HepG2 (cell line): ENCODE data around the gene INHA. TPM values are rescaled to one million over a fixed set of nuclear protein-coding genes. Genes with fewer than 3 reads are reported as not detected.

Source experiments
- ASH2L ChIP-seq: fragments of 300-600, 200-600 bp; sonication (generic); IDR thresholded peaks from 2 replicates; pipeline ENCODE4 v1.7.0; 2017; ENCODE audit warnings: low read depth, mild to moderate bottlenecking, moderate library complexity, mixed read lengths, low read length; ENCODE audit not compliant: insufficient read length
- CREB1 ChIP-seq, 2 experiments: fragments of 450-650 bp in 1 of 2; IDR thresholded peaks; 2 replicates each; pipeline ENCODE4 v1.6.1; 2016 to 2017; ENCODE audit warnings: control low read depth in 1 of 2, mild to moderate bottlenecking in 1 of 2, missing compliant biosample characterization in 1 of 2, missing genetic modification characterization in 1 of 2
- JUN ChIP-seq: sonication (generic); formaldehyde crosslinking; IDR thresholded peaks from 2 replicates; pipeline ENCODE4 v1.4.0; 2020; ENCODE audit warnings: mild to moderate bottlenecking, missing genetic modification reagents
- LCORL ChIP-seq, 2 experiments: fragments of 450-650 bp in 1 of 2; sonication (generic) in 1 of 2; formaldehyde crosslinking in 1 of 2; IDR thresholded peaks; 2 replicates each; pipeline versions ENCODE4 v1.5.0 to v1.6.1; 2017 to 2020; ENCODE audit warnings: antibody characterized with exemption in 1 of 2, missing genetic modification reagents in 1 of 2
- MTA1 ChIP-seq: sonication (generic); formaldehyde crosslinking; IDR thresholded peaks from 2 replicates; pipeline ENCODE4 v1.4.0; 2020; ENCODE audit warnings: missing genetic modification reagents, mild to moderate bottlenecking, borderline replicate concordance
- NFE2L2 ChIP-seq: fragments of 150-350 bp; IDR thresholded peaks from 2 replicates; pipeline ENCODE4 v1.6.1; 2014; ENCODE audit warnings: low read length
- ONECUT2 ChIP-seq: sonication (generic); formaldehyde crosslinking; IDR thresholded peaks from 2 replicates; pipeline ENCODE4 v1.4.0; 2020; ENCODE audit warnings: missing genetic modification reagents
- RFX3 ChIP-seq: IDR thresholded peaks from 2 replicates; pipeline ENCODE4 v1.6.1; 2016; ENCODE audit warnings: missing biosample characterization, missing genetic modification reagents
- RFXANK ChIP-seq: IDR thresholded peaks from 2 replicates; pipeline ENCODE4 v1.6.1; 2016
- RXRA ChIP-seq: sonication (generic); formaldehyde crosslinking; IDR thresholded peaks from 2 replicates; pipeline ENCODE4 v1.5.1; 2020; ENCODE audit warnings: missing genetic modification reagents
- SALL2 ChIP-seq: sonication (generic); formaldehyde crosslinking; IDR thresholded peaks from 2 replicates; pipeline ENCODE4 v1.8.1; 2023; ENCODE audit warnings: mild to moderate bottlenecking, missing genetic modification reagents, inconsistent platforms
- U2AF1 ChIP-seq: fragments of 200-400 bp; formaldehyde crosslinking; optimal IDR thresholded peaks from 2 replicates; pipeline ENCODE3; 2017; ENCODE audit warnings: mild to moderate bottlenecking, low read depth, low read length
- WIZ ChIP-seq: sonication (generic); formaldehyde crosslinking; IDR thresholded peaks from 2 replicates; pipeline ENCODE4 v1.5.1; 2020; ENCODE audit warnings: mild to moderate bottlenecking, missing genetic modification reagents
- ZMYM2 ChIP-seq: sonication (generic); formaldehyde crosslinking; IDR thresholded peaks from 2 replicates; pipeline ENCODE4 v1.8.0; 2022; ENCODE audit warnings: mild to moderate bottlenecking, missing genetic modification reagents
- ZNF121 ChIP-seq: sonication (generic); formaldehyde crosslinking; IDR thresholded peaks from 2 replicates; pipeline ENCODE4 v1.5.0; 2020; ENCODE audit warnings: mild to moderate bottlenecking, missing genetic modification reagents
- ZNF30 ChIP-seq: sonication (generic); formaldehyde crosslinking; IDR thresholded peaks from 2 replicates; pipeline ENCODE4 v1.5.0; 2020; ENCODE audit warnings: mild to moderate bottlenecking, missing genetic modification reagents
- ZNF350 ChIP-seq: sonication (generic); formaldehyde crosslinking; IDR thresholded peaks from 2 replicates; pipeline ENCODE4 v1.4.0; 2020; ENCODE audit warnings: mild to moderate bottlenecking, low read depth, missing genetic modification reagents, borderline replicate concordance
- ZNF747 ChIP-seq: sonication (generic); formaldehyde crosslinking; IDR thresholded peaks from 2 replicates; pipeline ENCODE4 v1.8.1; 2023; ENCODE audit warnings: missing genetic modification reagents, mild to moderate bottlenecking, borderline replicate concordance
- polyA plus RNA-seq, 8 experiments: library from polyadenylated mRNA; depleted of rRNA in 3 of 8; stranded (reverse) in 7 of 8; unstranded in 1 of 8; fragments of >200 nt; fragmentation: Illumina TruSeq in 4 of 8; extraction: Trizol in 4 of 8; gene quantifications; 2 replicates each; pipeline versions ENCODE4 v1.2.1 to v1.2.3, GENCODE V29; 2011 to 2016; ENCODE audit warnings: low read depth in 4 of 8, missing spikeins in 1 of 8, mixed read lengths in 1 of 8; ENCODE audit not compliant: insufficient read depth in 1 of 8
- total RNA-seq, 5 experiments: library from RNA; depleted of rRNA; stranded (reverse); fragments of >200 nt; fragmentation: Illumina TruSeq; extraction: Trizol; gene quantifications; 2 replicates each; pipeline ENCODE4 v1.2.3, GENCODE V29; 2016; ENCODE audit warnings: low read depth in 1 of 5
- TF ChIP-seq, protein P1 (sequence below): sonication (generic); formaldehyde crosslinking; IDR thresholded peaks from 2 replicates; pipeline ENCODE4 v1.4.0; 2020; ENCODE audit warnings: mild to moderate bottlenecking, missing genetic modification reagents
- TF ChIP-seq, protein P2 (sequence below): sonication (generic); formaldehyde crosslinking; IDR thresholded peaks from 2 replicates; pipeline ENCODE4 v1.8.0; 2022; ENCODE audit warnings: missing genetic modification reagents, mild to moderate bottlenecking, moderate library complexity, borderline replicate concordance

The INHA gene
- total and polyA plus RNA-seq, 2 of the 13 experiments (the other 11 are each of a cell fraction or from before 2014, with no cell fraction given) = 4.1 to 15.2 TPM

DNA sequence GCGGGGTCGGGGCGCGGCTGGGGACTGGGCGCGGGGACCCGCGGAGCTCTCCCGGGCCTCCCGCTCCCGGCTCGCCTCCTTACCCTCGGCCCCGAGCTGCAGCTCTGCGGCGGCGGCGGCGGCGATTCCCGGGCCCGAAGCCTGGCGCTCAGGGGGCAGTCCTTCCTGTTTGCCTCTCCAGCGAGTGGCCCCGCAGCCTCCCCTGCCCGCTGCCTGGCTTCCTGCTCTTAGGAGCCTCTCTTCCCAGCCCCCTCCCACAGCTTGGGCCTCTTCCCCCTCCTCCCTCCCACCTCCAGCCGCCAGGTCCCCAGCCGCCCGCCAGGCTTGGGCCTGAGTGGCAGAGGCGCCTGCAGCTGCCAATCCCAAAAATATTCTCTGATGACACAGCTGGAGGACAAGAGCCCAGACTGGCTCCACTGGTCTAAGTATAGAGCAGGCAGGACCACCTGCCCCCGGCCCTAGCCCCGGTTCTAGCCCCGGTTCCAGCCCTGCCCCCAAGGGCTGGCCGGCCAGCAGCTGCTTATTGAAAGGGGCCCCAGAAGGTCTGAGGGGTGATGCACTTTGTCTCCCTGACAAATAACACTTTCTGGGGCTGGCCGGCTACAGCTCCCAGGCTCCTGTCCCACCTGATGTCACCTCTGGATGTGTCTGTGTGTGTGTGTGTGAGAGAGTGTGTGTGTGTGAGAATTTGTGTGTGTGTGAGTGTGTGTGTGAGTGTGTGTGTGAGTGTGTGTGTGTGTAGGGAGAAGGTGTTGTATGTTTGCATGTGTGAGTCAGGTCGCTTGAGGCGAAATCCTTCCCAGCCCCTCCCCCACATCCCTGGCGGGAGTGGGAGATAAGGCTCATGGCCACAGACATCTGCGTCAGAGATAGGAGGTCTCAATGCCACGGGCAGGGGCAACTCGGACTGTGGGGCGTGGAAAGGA, 536 bp upstream of the INHA start, which contains the start of gene OBSL1 (continued):
- peak; percentile 76; the same call in 1 of the 2 replicates for TF ChIP-seq WIZ (CRISPR knock-in tag)
- peak; percentile 86 for TF ChIP-seq U2AF1
- TF ChIP-seq ASH2L = peak; percentile 88
- TF ChIP-seq LCORL (IDR thresholded peaks at IDR 0.05) = no peak
- peak; percentile 72; the same call in 1 of the 2 replicates for TF ChIP-seq LCORL (CRISPR knock-in tag; IDR thresholded peaks at IDR 0.05)
- peak; percentile 85 for TF ChIP-seq RXRA (CRISPR knock-in tag)
- no peak; the same call in 1 of the 2 replicates for TF ChIP-seq SALL2 (CRISPR knock-in tag)
- TF ChIP-seq, protein P1, sequence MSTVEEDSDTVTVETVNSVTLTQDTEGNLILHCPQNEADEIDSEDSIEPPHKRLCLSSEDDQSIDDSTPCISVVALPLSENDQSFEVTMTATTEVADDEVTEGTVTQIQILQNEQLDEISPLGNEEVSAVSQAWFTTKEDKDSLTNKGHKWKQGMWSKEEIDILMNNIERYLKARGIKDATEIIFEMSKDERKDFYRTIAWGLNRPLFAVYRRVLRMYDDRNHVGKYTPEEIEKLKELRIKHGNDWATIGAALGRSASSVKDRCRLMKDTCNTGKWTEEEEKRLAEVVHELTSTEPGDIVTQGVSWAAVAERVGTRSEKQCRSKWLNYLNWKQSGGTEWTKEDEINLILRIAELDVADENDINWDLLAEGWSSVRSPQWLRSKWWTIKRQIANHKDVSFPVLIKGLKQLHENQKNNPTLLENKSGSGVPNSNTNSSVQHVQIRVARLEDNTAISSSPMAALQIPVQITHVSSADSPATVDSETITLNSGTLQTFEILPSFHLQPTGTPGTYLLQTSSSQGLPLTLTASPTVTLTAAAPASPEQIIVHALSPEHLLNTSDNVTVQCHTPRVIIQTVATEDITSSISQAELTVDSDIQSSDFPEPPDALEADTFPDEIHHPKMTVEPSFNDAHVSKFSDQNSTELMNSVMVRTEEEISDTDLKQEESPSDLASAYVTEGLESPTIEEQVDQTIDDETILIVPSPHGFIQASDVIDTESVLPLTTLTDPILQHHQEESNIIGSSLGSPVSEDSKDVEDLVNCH (CRISPR knock-in tag) = no peak
- no peak for TF ChIP-seq ZMYM2 (CRISPR knock-in tag)
- TF ChIP-seq JUN = no peak; the same call in 1 of the 2 replicates
- TF ChIP-seq CREB1 (IDR thresholded peaks at IDR 0.05) = peak; percentile 51; the same call in 1 of the 2 replicates
- TF ChIP-seq CREB1 (CRISPR knock-in tag; IDR thresholded peaks at IDR 0.05) = peak; percentile 49; the same call in 1 of the 2 replicates
- peak; percentile 67; the same call in 1 of the 2 replicates for TF ChIP-seq ZNF350
- TF ChIP-seq MTA1 (CRISPR knock-in tag) = peak; percentile 95
- TF ChIP-seq, protein P2, sequence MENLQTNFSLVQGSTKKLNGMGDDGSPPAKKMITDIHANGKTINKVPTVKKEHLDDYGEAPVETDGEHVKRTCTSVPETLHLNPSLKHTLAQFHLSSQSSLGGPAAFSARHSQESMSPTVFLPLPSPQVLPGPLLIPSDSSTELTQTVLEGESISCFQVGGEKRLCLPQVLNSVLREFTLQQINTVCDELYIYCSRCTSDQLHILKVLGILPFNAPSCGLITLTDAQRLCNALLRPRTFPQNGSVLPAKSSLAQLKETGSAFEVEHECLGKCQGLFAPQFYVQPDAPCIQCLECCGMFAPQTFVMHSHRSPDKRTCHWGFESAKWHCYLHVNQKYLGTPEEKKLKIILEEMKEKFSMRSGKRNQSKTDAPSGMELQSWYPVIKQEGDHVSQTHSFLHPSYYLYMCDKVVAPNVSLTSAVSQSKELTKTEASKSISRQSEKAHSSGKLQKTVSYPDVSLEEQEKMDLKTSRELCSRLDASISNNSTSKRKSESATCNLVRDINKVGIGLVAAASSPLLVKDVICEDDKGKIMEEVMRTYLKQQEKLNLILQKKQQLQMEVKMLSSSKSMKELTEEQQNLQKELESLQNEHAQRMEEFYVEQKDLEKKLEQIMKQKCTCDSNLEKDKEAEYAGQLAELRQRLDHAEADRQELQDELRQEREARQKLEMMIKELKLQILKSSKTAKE (CRISPR knock-in tag) = peak; percentile 98
- TF ChIP-seq ONECUT2 (CRISPR knock-in tag) = no peak
- TF ChIP-seq RFXANK (CRISPR knock-in tag) = no peak
- no peak for TF ChIP-seq ZNF30 (CRISPR knock-in tag)
- 0 out of 2 replicates have a peak, but pooled peaks have one; percentile 22 for TF ChIP-seq ZNF121 (CRISPR knock-in tag)
- no peak for TF ChIP-seq RFX3 (CRISPR knock-in tag)
- TF ChIP-seq NFE2L2 = no peak
- TF ChIP-seq ZNF747 (CRISPR knock-in tag) = peak; percentile 81
